Osteocyte (in vitro differentiated cells): ENCODE data around the gene FAM13A. TPM values are rescaled to one million over a fixed set of nuclear protein-coding genes. Genes with fewer than 3 reads are reported as not detected.

Experiments
- DNase-seq: peaks from one replicate; pipeline ENCODE4 v3.0.0; 2021; ENCODE audit warnings: mixed read lengths; ENCODE audit not compliant: unreplicated experiment; ENCODE audit errors: extremely low spot score
- H3K27ac Mint-ChIP-seq: one replicate; pipeline ENCODE4 v1.8.0; 2021; ENCODE audit warnings: mild to moderate bottlenecking, mixed read lengths; ENCODE audit not compliant: unreplicated experiment
- H3K27me3 Mint-ChIP-seq: one replicate; pipeline ENCODE4 v1.8.0; 2021; ENCODE audit warnings: mixed read lengths; ENCODE audit not compliant: unreplicated experiment
- H3K36me3 Mint-ChIP-seq: one replicate; pipeline ENCODE4 v1.8.0; 2021; ENCODE audit warnings: mixed read lengths; ENCODE audit not compliant: unreplicated experiment
- H3K4me1 Mint-ChIP-seq: one replicate; pipeline ENCODE4 v1.8.0; 2021; ENCODE audit warnings: mixed read lengths; ENCODE audit not compliant: unreplicated experiment
- H3K4me3 Mint-ChIP-seq: one replicate; pipeline ENCODE4 v1.8.0; 2021; ENCODE audit warnings: mild to moderate bottlenecking, moderate library complexity, mixed read lengths; ENCODE audit not compliant: unreplicated experiment
- H3K9me3 Mint-ChIP-seq: one replicate; pipeline ENCODE4 v1.8.0; 2021; ENCODE audit warnings: mixed read lengths; ENCODE audit not compliant: unreplicated experiment
- CTCF ChIP-seq: fragments of 200-600 bp; sonication (generic); IDR thresholded peaks from 2 replicates; pipeline ENCODE4 v1.5.0; 2021; ENCODE audit warnings: antibody characterized with exemption, mild to moderate bottlenecking, moderate library complexity
- total RNA-seq: library from RNA; stranded (reverse); gene quantifications from 2 replicates; pipeline ENCODE4 v1.2.1, GENCODE V29; 2021

Gene FAM13A
- total RNA-seq, 1 donor from 2014 or later = 18.5 TPM

- Mint-ChIP-seq H3K9me3 (no peaks in the 10 kb centered on the region), H3K4me3 (no peak overlapping the region), H3K36me3 (peaks cover 2% of the 10 kb centered on the region), H3K27me3 (no peaks in the 10 kb centered on the region), H3K27ac (no peak overlapping the region), H3K4me1 (peaks cover 8% of the 10 kb centered on the region)
- no peak for TF ChIP-seq CTCF
- DNase-seq = no peak
Observed at GRCh38 chr4:88807499-88807898, 249.5 kb downstream of the FAM13A start.

- no peak overlapping the region for H3K4me3 Mint-ChIP-seq
- no peaks in the 10 kb centered on the region for H3K9me3 Mint-ChIP-seq
- H3K36me3 Mint-ChIP-seq = peaks cover 7% of the 10 kb centered on the region
- DNase-seq = no peak
- H3K4me1 Mint-ChIP-seq = peaks cover under 1% of the 10 kb centered on the region
- TF ChIP-seq CTCF = no peak
- no peak overlapping the region for H3K27ac Mint-ChIP-seq
- H3K27me3 Mint-ChIP-seq = no peaks in the 10 kb centered on the region
Observed at GRCh38 chr4:88804234-88804633, 252.8 kb downstream of the FAM13A start.

GRCh38 chr4:88803600-88804096 lies 253.3 kb downstream of the FAM13A start:
- TF ChIP-seq CTCF = no peak
- no peaks in the 10 kb centered on the region for H3K9me3 Mint-ChIP-seq
- peaks cover 7% of the 10 kb centered on the region for H3K36me3 Mint-ChIP-seq
- no peaks in the 10 kb centered on the region for H3K4me1 Mint-ChIP-seq
- no peak overlapping the region for H3K27ac Mint-ChIP-seq
- H3K4me3 Mint-ChIP-seq = no peak overlapping the region
- no peaks in the 10 kb centered on the region for H3K27me3 Mint-ChIP-seq
- DNase-seq = no peak

- Mint-ChIP-seq H3K4me1 (no peaks in the 10 kb centered on the region), H3K9me3 (peaks cover 3% of the 10 kb centered on the region), H3K27me3 (no peaks in the 10 kb centered on the region), H3K4me3 (no peak overlapping the region), H3K36me3 (peaks cover 15% of the 10 kb centered on the region), H3K27ac (no peak overlapping the region)
- TF ChIP-seq CTCF = no peak
- no peak for DNase-seq
Observed at GRCh38 chr4:88802585-88803286, 254.2 kb downstream of the FAM13A start.

GRCh38 chr4:88802138-88802537 lies 254.8 kb downstream of the FAM13A start:
- no peak overlapping the region for H3K4me3 Mint-ChIP-seq
- peaks cover 9% of the 10 kb centered on the region for H3K9me3 Mint-ChIP-seq
- peaks cover 18% of the 10 kb centered on the region for H3K36me3 Mint-ChIP-seq
- DNase-seq = no peak
- no peak for TF ChIP-seq CTCF
- no peaks in the 10 kb centered on the region for H3K4me1 Mint-ChIP-seq
- H3K27ac Mint-ChIP-seq = no peak overlapping the region
- H3K27me3 Mint-ChIP-seq = no peaks in the 10 kb centered on the region
